IPS DF 6.9 (cell line): ENCODE data around the gene POLR3C.
"Not testable (repeated sequence)": the region's sequence is repeated elsewhere in the genome, so short reads cannot be mapped to it uniquely, and the experiment has no call there.

ENCODE experiments used
- DNase-seq: peaks from one replicate; pipeline ENCODE4 v3.0.0-alpha.2; 2013; ENCODE audit warnings: low read depth, low spot score
- H3K27ac ChIP-seq: one replicate; pipeline ENCODE4 v1.5.1; 2013; ENCODE audit warnings: low read length, control low read depth
- H3K27me3 ChIP-seq: 2 replicates; pipeline ENCODE4 v1.6.1; 2013; ENCODE audit warnings: mild to moderate bottlenecking, low read length; ENCODE audit not compliant: control insufficient read depth, insufficient read depth
- H3K36me3 ChIP-seq: 2 replicates; pipeline ENCODE4 v1.6.1; 2013; ENCODE audit warnings: low read length; ENCODE audit not compliant: control insufficient read depth, insufficient read depth
- H3K4me1 ChIP-seq: 2 replicates; pipeline ENCODE4 v1.6.1; 2013; ENCODE audit warnings: low read length; ENCODE audit not compliant: control insufficient read depth, insufficient read depth
- H3K4me3 ChIP-seq: 2 replicates; pipeline ENCODE4 v1.5.1; 2013; ENCODE audit warnings: mild to moderate bottlenecking, low read length
- H3K9me3 ChIP-seq: 2 replicates; pipeline ENCODE4 v1.6.1; 2013; ENCODE audit warnings: low read length, inconsistent platforms; ENCODE audit not compliant: control insufficient read depth, insufficient read depth
- WGBS: extraction: QIAGEN DNeasy Blood & Tissue Kit; methylation state at CpG from one replicate; pipeline ENCODE4 v1.1.7; 2013; ENCODE audit warnings: mixed read lengths, missing lambda C conversion rate; ENCODE audit not compliant: insufficient read length, insufficient coverage; 5-methylcytosine and 5-hydroxymethylcytosine counted together

POLR3C gene

DNA sequence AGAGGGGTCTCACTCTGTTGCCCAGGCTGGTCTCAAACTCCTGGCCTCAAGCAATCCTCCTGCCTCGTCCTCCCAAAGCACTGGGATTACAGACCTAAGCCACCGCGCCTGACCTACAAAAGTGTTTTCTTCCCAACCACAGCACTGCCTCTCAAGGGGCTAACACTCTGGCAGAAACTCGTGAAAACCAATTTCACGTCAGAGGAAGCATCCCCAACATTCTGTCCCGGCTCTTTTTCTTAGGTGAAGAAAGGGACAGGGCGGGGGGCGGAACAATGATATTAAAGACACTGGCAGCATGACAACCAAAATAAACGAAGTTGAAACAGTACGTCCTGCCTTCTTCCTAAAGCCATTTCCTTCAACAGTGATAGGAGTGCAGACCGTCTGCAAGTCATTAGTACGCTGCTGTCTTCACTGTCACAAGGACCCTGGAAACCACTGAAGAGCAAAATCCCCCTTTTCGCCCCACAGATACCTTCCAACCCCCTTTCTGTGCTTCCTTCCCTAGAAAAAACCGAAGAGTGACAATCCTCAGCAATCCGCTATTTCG lies 1.1 kb upstream of the POLR3C start:
- not testable (repeated sequence) for H3K4me1 ChIP-seq, H3K36me3 ChIP-seq, H3K9me3 ChIP-seq, H3K27ac ChIP-seq, DNase-seq, H3K27me3 ChIP-seq, H3K4me3 ChIP-seq
- no CpG with 5 or more reads among the region's 16 CpGs for WGBS

GRCh38 chr1:145824499-145824842 lies 471 bp downstream of the POLR3C start:
- no peaks in the 10 kb centered on the region for H3K4me1 ChIP-seq
- DNase-seq = no peak
- peaks cover 10% of the 10 kb centered on the region; the same call in 1 of the 2 replicates for H3K36me3 ChIP-seq
- no peaks in the 10 kb centered on the region for H3K27me3 ChIP-seq
- WGBS = no CpG with 5 or more reads among the region's 7 CpGs
- no peaks in the 10 kb centered on the region for H3K9me3 ChIP-seq
- H3K27ac ChIP-seq = no peak overlapping the region
- peak overlapping the region; percentile 89; the same call in 1 of the 2 replicates for H3K4me3 ChIP-seq

DNA sequence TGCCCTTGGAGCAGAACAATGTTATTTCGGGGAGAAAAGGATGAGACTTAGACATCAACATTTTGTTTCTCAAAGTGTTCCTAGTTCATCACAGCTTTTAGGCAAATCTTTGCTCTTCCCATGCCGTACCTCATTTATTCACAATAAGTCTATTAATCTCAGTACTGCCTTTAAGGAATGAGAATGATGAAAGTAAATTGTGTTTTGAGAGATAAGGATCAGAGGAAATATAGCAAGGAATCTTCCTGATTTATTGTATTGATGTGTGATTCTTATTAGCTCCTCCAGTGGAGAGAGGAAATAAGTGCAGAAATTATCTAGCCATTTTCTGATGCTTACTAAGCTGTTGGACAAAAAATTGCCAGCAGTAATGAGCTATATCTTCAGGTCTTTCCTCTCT lies 2.0 kb downstream of the POLR3C start:
- peaks cover 13% of the 10 kb centered on the region; the same call in 1 of the 2 replicates for H3K36me3 ChIP-seq

GRCh38 chr1:145827966-145828365 lies 4.0 kb downstream of the POLR3C start:
- Histone ChIP-seq H3K36me3 (peaks cover 16% of the 10 kb centered on the region; the same call in 1 of the 2 replicates), H3K27me3 (no peaks in the 10 kb centered on the region), H3K9me3 (no peaks in the 10 kb centered on the region), H3K4me1 (no peaks in the 10 kb centered on the region), H3K4me3 (no peak overlapping the region), H3K27ac (no peak overlapping the region)
- no peak for DNase-seq

More for the DNA sequence above, 2.0 kb downstream of the POLR3C start:
- H3K4me1 ChIP-seq = no peaks in the 10 kb centered on the region
- no peak overlapping the region for H3K27ac ChIP-seq
- no peak for DNase-seq
- H3K4me3 ChIP-seq = no peak overlapping the region
- H3K27me3 ChIP-seq = no peaks in the 10 kb centered on the region
- H3K9me3 ChIP-seq = no peaks in the 10 kb centered on the region
- no CpG with 5 or more reads among the region's 2 CpGs for WGBS

DNA sequence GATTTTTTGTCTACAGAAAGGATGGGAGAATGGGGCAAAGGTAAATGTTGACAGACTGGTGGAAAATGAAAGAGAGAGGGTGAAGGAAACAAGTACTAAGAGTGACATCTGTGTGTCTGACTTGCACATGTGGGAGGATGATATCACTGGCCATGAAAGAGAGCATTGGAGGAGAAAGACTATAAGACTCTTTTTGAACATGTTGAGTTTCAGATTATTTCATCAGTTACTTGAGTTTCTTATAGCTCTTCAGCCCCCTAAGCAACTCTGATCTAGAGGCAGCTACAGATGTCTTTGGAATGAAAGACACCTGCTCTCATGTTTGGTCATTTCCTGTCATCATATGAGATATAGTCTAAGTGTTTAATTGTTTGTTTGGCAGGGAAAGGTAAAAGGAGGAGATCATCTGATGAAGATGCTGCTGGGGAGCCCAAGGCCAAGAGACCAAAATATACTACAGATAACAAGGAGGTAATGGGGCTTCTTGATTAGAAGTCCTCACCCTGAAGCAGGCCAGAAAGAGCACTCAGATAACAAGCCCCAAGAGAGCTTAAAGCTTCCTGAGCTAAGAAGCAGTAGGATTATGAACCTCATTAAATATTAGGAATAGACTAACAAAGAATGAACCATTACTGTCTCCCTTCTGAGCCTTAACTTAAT lies 4.5 kb downstream of the POLR3C start:
- H3K9me3 ChIP-seq = no peaks in the 10 kb centered on the region
- no peak overlapping the region for H3K4me3 ChIP-seq
- no peaks in the 10 kb centered on the region for H3K4me1 ChIP-seq
- peaks cover 21% of the 10 kb centered on the region; the same call in 1 of the 2 replicates for H3K36me3 ChIP-seq
- H3K27me3 ChIP-seq = no peaks in the 10 kb centered on the region
- no peak overlapping the region for H3K27ac ChIP-seq
- DNase-seq = no peak

DNA sequence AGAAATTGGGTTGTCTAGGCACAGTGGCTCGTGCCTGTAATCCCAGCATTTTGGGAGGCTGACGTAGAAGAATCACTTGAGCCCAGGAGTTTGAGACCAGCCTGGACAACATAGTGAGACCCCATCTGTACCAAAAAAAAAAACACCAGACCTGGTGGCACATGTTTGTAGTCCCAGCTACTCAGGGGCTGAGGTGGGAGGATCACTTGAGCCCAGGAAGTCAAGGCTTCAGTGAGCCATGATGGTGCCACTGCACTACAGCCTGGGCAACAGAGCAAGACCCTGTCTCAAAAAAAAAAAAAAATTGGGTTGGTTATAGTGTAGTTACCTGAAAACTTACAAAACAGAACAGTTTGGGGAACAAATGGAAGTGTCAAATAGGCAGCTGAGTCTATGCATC lies 6.8 kb downstream of the POLR3C start:
- H3K4me1 ChIP-seq, DNase-seq, H3K27ac ChIP-seq, H3K9me3 ChIP-seq, H3K27me3 ChIP-seq, H3K4me3 ChIP-seq: not testable (repeated sequence)
- H3K36me3 ChIP-seq = peaks cover 29% of the 10 kb centered on the region; the same call in 1 of the 2 replicates
- WGBS = no CpG with 5 or more reads among the region's 2 CpGs

GRCh38 chr1:145837656-145838055 lies 13.7 kb downstream of the POLR3C start:
- no CpG with 5 or more reads among the region's 1 CpG for WGBS
- H3K4me1 ChIP-seq = no peaks in the 10 kb centered on the region
- no peak overlapping the region for H3K27ac ChIP-seq
- no peaks in the 10 kb centered on the region for H3K27me3 ChIP-seq
- no peaks in the 10 kb centered on the region for H3K9me3 ChIP-seq
- DNase-seq = no peak
- no peak overlapping the region for H3K4me3 ChIP-seq
- peaks cover 28% of the 10 kb centered on the region; the same call in 1 of the 2 replicates for H3K36me3 ChIP-seq

DNA sequence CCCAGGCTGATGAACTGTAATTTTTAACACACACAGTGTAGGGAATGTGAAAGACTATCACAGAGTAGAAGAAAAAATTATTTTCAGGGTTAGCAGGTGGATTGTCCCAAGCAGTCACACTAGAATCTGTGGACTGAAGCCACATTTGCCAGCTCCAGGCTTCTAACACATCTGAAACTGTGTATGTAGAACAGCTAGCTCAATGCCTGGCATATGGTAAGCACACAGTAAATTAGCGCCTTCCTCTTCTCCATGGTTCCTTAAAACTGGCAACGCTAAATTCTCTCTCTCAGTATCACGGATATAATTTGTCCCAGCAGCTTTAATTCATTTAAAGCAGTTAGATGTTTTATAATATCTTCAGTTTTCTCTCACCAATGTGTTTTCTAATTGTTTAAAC lies 19.0 kb downstream of the POLR3C start:
- no peak for DNase-seq
- H3K27ac ChIP-seq = no peak overlapping the region
- H3K27me3 ChIP-seq = no peaks in the 10 kb centered on the region
- H3K4me3 ChIP-seq = no peak overlapping the region
- peaks cover 1% of the 10 kb centered on the region; the same call in 1 of the 2 replicates for H3K4me1 ChIP-seq
- peaks cover 8% of the 10 kb centered on the region; the same call in 1 of the 2 replicates for H3K36me3 ChIP-seq
- no CpG with 5 or more reads among the region's 3 CpGs for WGBS
- no peaks in the 10 kb centered on the region for H3K9me3 ChIP-seq

DNA sequence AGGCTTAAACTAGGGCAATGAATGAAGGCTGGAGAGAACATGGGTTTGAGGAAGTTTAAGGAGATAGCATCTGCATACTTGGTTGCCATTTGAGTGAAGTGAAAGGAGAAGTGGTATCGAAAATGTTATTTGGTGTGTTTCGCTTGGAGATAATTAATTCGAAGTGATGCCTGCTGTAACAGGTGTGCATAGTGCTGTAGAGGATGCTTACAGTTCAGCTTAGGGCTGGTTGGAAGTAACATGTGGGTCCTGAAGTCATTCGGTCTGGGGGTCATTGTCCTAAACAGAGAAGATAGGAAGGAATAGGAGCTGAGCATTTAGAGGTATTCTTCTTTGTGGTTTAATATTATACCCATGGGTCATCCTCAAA lies 21.1 kb downstream of the POLR3C start:
- no peaks in the 10 kb centered on the region for H3K9me3 ChIP-seq
- DNase-seq = no peak
- no peak overlapping the region for H3K27ac ChIP-seq
- H3K36me3 ChIP-seq = peaks cover 14% of the 10 kb centered on the region
- H3K4me3 ChIP-seq = no peak overlapping the region; the same call in 1 of the 2 replicates
- 100% methylated on average over 3 of the region's 4 CpGs for WGBS
- H3K4me1 ChIP-seq = peaks cover 1% of the 10 kb centered on the region; the same call in 1 of the 2 replicates
- H3K27me3 ChIP-seq = no peaks in the 10 kb centered on the region

GRCh38 chr1:145845514-145846161 lies 21.6 kb downstream of the POLR3C start, which contains the start of gene NUDT17:
Gene NUDT17 (plus strand): TSS chr1:145845630. CDS start chr1:145845641, 11 bp downstream.
- peak within 1 kb of the TSS; percentile 66 for H3K4me3 ChIP-seq
- peaks cover 19% of the 10 kb centered on the region for H3K36me3 ChIP-seq
- no peak within 1 kb of the TSS for H3K27ac ChIP-seq
- no peaks in the 10 kb centered on the region for H3K27me3 ChIP-seq
- peak; percentile 52 for DNase-seq
- no CpG with 5 or more reads among the region's 50 CpGs for WGBS
- no peaks in the 10 kb centered on the region for H3K9me3 ChIP-seq
- peaks cover 1% of the 10 kb centered on the region; the same call in 1 of the 2 replicates for H3K4me1 ChIP-seq
